Stimulated activated CD4-positive, alpha-beta T cell treated with anti-CD3 and anti-CD28 coated beads, Interleukin-1b, Interleukin-23, amount 100 ng/mL, for 1 hour (primary cell): ENCODE results near the gene PIK3AP1.

Experiments used
- DNase-seq, 2 donors: peaks; one replicate each; pipeline ENCODE4 v3.0.0-alpha.2; 2020; ENCODE audit warnings: low read depth in 2 of 2

PIK3AP1 gene

DNA sequence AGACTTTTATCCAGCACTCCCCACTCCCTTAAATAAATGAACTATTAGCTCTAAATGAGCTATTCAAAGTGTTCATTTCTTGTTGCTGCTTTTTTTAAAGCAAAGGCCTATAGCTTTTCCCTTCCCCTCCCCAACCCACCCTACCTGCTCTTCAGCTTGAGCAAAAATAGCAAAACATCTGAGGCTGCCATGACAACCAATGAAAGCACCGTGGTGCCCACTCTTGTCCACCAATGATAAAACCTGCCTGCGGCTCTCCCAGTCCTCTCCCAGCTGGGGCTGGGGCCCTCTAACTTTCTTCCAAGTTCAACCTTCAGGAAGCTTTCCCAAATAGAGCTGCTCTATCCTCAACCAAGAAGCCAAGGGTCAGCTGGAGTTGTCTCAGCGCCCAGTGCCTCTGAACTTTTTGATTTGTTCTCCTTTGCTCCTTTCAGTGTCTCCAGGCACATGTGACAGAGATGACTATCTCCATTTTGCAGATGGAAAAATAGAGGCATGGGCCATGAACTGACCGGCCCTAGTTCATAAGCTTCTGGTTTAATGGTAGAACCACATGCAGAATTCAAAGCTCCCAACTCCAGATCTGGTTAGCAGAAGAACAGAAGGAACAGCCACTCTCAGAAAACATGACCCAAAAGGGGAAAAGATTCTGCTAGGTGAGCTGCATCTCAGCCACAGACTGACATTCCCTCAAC is 47.7 kb downstream of the PIK3AP1 start:
- DNase-seq, result no peak

DNA sequence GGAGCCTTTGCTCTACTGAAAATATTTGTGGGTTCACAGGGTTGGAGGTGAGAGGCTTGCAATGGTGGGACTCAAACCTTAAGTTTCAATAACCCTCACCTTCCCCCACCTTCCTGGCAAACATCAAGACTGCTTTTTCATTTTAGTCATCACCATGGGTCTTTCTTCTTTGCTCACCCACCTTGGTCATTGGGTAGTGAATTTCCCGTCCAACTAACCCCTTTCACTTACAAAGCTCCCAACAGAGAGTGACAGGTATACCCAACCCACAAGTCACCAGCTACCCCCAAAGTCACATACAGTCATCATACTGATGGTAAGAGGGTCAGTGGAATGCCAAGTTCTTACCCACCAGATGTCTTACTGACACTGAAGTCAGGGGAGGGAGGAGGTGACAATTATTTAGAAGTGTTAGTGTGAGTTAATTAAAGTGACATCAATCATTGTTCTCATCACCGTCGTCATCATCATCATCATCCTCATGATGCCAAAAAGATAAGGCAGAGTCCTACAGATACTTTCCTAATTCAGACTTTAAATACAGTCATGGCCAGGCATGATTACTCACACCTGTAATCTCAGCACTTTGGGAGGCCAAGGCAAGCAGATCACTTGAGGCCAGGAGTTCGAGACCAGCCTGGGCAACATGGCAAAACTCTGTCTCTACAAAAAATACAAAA is 49.0 kb downstream of the PIK3AP1 start:
- DNase-seq, result no peak

DNA sequence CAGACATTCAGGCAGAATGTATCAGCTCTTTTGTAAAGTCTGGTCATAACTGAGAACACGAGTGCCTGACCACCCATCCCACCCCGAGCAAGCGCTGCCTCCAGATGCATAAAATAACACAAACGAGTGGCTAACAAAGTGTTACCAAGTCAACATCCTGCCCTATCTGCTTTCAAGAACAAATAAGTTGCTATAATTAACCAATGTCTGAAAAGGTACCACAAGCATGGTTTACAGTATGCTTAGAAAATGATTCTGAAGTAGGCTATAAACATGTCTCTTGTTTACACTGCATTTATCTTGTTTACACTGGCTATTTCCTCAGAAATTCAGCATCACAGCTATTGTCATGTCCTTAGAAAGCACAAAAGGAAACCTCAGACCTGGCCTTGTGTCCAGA is 49.5 kb downstream of the PIK3AP1 start:
- DNase-seq, result no peak

DNA sequence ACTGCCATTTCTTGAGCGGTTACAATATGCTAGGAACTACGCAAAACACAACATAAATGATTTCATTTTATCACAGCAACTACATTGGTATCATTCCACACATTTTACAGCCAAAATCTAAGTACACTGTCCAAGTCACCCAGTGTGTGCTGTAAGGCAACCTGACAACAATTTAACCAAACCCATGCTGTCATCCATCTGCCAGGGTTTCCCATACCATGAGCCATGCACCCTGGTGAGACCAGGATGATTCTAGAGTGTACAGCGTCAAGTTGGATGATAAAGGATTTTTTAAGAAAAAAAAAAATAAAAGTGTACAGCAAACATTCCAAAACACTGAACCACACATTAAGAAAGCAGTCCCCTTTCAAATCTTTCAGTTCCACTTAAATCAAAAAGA is 52.9 kb downstream of the PIK3AP1 start:
- no peak for DNase-seq

DNA sequence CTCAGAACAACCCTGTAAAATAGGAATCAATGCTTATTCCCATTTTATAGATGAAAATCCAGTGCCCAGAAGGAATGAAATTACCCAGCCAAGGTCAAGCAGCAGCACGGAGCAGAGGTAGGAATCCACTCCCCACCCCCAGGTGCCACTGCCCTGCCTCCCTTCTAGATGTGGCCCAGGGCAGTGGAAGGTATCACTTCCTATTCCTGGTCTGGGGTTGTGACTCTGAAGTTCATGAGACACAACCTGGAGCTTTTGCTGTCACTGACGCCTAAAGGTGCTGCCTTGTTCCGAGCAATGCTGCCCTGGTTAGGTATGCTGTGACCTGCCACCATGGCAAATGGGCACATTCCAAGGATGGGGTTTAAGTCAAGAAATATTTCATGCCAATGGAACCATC is 53.6 kb downstream of the PIK3AP1 start:
- DNase-seq, result no peak

DNA sequence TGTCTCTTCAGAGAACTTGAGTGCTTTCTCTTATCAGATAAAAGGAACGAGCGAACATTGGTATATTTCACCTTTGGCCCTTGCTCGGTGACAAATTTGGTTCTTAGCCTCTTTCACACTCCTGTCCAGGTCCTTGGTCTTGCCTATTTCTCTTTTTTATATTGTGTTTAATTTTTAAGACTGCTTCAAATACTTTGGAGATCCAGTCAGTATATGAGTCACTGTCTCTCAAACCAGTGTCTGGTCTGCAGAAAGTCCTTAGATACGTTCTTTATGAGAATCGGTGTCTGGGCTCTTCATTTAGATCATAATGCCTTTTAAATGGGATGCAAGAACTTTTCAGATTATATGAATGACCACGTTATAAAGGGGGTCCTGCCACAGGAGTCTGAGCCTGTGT is 55.0 kb downstream of the PIK3AP1 start:
- DNase-seq, result no peak

DNA sequence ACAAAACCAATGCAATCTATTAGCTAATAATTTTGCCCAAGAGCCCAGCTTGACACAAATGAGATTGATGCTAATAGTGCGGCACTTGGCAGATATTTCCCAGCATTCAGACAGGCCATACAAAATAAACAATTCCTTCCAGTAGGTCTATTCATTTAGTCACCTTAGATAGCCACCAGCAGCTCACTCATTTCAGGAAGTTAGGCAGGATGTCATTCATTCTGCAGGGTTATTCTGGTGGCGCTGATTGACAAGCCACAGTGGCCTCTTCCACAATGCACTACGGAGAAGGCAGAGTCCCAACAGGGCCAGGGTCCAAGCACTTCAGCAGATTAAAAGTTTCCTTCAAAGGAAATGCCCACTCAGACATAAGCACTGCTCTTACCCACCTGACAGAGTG is 55.8 kb downstream of the PIK3AP1 start:
- no peak for DNase-seq

DNA sequence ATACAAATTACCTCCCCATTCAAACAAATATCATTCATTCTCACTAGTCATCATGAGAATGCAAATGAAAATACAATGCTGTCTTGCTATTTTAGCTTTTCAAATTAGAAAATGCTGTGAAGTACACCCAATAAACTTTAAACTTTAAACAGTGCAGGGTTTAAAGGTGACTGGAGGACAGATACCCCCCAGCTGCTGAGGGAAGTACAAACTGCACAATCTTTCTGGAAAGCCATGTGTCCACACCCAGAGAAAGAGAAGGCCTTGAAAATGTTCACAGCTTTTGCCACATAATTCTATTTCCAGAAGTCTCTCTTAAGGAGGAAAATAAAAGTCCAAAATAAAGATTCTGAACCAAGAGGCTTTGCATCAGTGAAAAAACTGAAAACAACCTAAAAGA is 56.5 kb downstream of the PIK3AP1 start:
- DNase-seq, result no peak

DNA sequence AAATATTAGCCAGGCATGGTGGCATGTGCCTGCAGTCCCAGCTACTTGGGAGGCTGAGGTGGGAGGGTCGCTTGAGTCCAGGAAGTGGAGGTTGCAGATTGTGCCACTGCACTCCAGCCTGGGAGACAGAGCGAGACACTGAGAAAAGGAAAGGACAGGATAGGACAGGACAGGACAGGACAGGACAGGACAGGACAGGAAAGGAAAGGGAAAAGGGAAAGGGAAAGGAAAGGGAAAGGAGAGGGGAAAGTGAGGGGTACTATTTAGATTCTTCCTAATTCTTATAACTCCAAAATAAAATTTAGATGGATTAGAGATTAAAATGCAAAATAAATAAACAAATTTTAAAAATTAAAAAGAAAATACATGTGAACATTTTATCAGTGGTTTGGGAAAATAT is 58.7 kb downstream of the PIK3AP1 start:
- no peak for DNase-seq

DNA sequence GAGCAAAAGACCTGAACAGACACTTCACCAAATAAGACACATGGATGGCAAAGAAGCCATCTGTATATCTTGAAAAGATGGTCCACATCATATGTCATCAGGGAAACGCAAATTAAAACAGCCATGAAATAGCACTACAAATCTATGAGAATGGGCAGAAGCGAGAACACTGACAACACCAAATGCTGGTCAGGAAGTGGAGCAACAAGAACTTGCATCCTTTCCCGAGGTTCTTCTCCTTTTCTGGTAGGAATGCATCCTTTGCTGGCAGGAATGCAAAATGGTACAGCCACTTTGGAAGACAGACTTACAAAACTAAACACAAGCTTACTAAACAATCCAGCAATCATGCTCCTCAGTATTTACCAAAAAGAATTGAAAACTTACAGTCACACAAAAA is 60.0 kb downstream of the PIK3AP1 start:
- no peak for DNase-seq

DNA sequence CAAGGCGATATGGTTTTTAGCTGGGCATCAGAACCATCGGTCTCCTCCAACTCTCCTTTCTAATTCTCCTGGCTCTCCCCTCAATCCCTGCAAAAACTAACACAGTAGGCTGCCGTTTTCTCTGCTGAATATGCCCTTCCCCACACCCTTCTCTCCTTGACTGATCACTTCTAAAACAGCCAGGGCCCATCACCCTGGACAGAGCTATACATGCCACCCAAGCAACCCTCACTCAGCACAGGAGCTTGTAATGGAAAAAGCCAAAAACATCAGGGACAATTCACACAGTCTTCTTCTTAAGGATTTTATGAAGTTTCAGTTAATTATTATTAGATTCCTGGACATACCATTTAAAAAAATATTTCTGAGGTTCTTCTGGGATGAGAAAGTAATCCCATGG is 61.5 kb downstream of the PIK3AP1 start:
- DNase-seq, result no peak

DNA sequence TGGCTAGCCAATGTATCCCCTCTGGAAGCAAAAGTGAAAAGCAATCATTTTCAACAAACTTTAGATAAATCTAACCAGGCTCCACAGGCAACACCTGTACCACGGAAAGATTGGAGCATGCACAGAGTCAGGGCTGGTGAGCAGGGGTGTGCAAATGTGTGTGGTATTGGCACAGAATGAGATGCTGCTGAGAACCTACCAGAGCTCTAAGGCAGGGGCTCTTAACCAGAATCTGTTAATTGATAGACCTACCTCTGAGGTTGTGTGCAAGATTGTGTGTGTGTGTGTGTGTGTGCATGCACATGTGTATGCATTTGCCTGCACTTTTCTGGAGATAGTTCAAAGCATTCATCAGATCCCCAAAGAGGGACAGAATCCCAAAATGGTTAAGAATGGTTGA is 62.9 kb downstream of the PIK3AP1 start:
- DNase-seq, result no peak

DNA sequence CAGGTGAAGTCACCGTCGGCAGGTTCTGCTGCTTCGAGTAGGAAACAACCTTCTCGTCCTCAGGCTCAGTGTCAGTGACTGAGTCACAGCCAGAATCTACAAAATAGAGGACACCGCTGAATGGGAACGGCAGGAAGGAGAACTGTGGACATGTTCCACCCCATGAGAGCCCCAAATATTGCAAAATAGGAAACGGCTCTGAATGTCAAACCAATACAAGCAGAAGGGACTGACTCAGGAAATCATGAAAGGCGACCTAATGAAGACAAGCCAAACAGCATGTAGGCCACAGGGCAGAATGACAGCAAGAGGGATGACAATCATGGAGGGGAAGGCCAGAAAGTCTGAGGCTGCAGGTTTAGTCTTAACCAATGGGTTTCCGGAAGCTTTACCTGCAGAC is 63.5 kb downstream of the PIK3AP1 start:
- no peak for DNase-seq

DNA sequence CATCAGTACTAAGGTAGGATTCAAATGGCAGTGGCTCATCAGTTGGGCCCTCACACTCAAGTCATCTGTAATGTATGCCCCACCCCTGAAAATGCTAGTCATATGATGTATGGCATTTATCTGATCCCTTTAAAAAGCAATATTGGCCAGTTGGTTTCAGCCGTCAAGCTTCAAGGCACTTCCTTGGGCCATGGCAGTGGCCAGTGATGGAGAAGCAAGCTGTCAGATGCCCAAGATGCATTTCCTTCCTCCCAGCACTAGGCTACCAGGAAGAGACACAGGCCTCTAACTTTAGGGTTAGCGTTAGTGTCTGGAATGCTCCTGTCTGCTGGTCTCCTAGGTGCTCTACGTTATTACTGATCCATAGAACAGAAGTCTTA is 64.1 kb downstream of the PIK3AP1 start:
- DNase-seq, result no peak

DNA sequence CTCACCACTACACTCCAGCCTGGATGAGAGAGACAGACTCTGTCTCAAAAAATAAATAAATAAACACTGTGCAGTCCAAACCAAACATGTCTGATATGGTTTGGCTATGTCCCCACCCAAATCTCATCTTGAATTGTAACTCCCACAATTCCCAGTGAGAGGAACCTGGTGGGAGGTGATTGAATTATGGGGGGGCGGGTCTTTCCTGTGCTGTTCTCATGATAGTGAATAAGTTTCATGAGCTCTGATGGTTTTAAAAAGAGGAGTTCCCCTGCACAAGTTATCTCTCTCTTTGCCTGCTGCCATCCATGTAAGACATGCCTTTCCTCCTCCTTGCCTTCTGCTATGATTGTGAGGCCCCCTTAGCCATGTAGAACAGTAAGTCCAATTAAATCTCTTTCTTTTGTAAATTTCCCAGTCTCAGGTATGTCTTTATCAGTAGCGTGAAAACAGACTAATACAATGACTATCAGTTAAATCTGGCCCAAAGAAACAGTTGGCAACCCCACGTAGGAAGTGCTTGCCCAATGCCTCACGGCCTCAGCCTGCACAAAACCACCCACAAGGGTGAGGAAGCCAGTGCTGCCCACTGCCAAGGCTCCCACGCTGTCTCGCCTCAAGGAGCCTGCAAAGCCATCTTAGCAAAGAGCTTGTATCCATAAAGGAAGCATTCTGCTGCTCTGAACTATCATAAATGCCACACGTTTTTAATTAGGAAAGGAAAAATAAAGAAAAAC is 64.7 kb downstream of the PIK3AP1 start:
- no peak for DNase-seq

DNA sequence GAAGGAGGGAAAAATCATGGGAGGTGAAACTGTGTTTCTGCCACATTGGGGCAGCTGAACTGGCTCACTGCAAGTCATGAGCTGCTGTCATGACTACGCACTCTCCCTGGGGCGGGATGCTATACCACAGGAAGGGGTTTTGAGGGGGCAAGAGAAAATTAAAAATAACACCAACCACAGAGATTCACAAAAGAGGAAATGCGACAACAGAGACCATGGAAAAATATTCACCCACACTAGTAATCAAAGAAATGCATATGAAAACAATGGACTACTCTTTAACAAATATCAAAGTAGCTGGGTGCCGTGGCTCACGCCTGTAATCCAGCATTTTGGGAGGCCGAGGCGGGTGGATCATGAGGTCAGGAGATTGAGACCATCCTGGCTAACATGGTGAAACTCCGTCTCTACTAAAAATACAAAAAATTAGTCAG is 68.3 kb downstream of the PIK3AP1 start:
- no peak for DNase-seq

DNA sequence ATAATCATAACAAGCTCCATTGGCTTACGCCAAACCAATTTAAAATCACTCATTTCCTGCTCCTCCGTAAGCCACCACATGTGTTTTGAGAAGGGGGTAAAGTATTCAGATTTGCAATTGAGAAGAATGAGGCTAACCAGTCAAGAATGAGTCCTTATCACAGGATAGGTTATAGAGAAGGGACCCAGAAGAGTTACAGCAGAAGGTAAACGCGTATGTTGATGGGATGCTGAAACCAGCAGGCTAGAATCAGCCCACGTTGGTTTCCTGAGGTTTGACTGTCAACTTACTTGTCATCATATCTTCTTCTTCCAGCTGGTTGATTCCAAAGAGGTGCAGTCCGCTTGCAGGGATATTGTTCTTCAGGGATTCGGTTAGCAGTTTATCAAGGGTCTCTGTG is 69.4 kb downstream of the PIK3AP1 start:
- no peak for DNase-seq

DNA sequence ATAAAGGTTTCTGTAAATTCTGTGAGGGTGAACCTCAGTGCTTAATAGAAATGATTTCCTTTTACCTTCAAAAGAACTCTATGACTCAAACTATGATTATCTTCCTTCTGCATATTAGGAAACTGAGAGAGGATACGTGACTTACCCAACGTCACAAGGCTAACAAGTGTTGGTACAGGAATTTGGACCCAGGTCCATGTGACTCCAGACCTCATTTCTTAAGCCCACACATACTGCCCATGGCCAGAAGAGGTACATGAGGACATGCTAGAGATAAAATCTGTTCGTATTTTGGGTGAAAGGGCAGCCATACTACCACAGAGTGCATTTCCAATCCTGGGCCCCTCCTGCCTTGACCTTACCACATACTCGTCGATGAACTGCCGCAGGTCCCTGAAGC is 72.0 kb downstream of the PIK3AP1 start:
- no peak for DNase-seq

DNA sequence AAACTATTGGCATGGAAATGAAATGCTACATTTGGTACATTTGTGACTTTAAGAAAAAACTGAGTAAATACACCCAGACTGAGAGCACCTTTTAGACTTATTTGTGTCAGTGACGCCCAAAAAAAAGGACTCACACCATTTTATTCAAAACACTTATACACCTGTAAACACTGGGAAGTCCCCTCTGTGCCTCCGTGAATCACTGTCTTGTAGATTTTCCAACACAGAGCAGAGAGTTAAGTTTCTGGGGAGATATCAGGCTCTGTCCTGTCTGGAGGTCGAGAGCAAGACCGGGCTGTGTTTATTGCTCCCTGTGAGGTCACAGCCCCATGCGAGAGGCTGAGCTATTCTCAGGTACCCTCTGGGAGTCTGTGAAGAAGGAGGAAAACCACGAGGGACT is 72.8 kb downstream of the PIK3AP1 start:
- DNase-seq, result no peak

DNA sequence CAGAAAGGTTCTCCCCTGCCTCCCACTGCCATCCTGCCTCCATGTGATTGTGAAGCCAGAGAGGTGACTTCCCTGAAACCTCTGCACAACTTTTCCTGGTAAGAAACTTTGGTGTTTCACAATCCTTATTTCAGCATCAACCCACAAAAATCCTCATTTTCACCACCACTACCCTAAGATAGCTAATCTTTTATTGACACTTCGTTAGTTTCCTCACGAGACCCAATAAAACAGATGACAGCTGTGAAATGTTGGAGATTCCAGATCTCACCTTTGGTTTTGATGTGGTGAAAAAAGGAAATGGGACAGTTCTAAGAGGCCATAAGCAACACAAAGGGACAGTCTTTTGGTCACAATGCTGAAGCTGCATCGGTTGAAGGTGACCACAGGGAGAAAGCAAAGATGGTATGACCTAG is 73.6 kb downstream of the PIK3AP1 start:
- DNase-seq, result no peak

DNA sequence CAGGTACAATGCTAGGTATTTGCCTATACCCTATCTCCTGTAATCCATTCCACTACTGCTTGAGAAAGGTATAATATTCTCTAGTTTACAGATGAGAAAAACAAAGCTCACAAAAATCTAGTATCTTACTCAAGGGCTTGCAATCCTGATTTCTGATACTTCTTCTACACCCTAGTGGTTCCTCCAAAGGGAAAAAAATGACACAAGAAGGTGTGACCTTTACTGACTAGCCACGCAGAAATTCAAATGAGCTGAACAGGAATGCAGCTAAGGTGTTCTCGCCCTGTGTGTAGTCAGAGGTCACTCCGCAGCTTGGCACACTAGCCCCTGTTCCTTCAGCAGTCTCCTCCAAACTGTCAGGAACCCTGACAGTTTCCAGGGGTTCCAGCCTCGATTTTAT is 74.0 kb downstream of the PIK3AP1 start:
- no peak for DNase-seq

DNA sequence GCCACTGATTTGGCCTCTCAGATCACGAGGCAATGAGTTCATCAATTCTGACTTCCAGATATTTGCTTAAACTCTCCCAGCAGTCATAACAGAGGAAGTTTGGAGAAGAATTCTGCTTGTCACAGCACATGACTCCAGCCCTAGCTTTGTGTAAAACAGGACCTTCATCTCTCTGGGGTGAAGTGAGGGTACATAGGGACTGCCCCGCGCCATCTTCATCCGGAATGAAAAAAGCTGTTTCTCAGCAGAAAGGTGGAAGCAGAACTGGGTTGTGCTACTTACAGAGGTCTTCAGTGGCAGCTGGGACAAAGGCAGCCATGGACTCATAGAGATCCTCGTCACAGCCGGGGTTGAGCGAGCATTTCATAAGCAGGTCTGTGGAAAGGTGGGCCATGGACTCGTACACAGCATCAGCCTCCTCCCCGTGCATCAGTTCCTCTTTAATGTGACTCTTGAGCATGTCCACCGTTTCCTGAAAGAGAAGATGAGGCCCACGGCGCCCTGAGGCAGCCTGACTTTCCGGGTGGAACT is 75.1 kb downstream of the PIK3AP1 start:
- no peak for DNase-seq

DNA sequence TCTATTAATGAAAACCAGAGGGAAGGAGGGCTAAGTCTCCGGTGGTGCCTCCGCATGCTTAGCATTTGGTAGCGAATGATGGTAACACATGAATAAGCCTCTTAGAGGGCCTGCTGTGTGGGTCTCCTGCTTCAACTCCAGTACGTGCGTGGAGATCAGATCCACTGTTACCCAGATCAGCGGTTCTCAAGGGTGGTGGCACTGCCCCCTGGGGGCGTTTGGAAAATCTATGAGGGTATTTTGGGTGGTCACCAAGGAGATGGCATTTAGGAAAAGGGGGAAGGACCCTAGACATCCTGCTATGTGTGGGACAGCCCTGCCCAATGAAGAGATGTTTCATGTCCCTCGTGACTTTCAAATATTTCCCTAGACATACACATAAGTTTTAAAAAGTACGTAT is 76.4 kb downstream of the PIK3AP1 start:
- DNase-seq, result no peak
